Measurements from ENCODE around the gene CCDC83. TPM values are rescaled to one million over a fixed set of nuclear protein-coding genes. Genes with fewer than 3 reads are reported as not detected.

The CCDC83 gene
- total RNA-seq, 1 experiment from 2014 or later: not detected

- H3K4me3 ChIP-seq (ENCODE audit: low read depth, low read length): no peak overlapping the region
- CTCF ChIA-PET: no interaction called here
Observed at GRCh38 chr11:85903811-85904210, 48.6 kb downstream of the CCDC83 start.

GRCh38 chr11:85912414-85912813, 57.2 kb downstream of the CCDC83 start:
- Mint-ChIP-seq H3K4me1 (ENCODE audit: low read depth, unreplicated experiment) (no peaks in the 10 kb centered on the region), H3K36me3 (ENCODE audit: insufficient read depth, unreplicated experiment) (no peaks in the 10 kb centered on the region), H3K4me3 (ENCODE audit: unreplicated experiment) (no peak overlapping the region), H3K27ac (ENCODE audit: unreplicated experiment) (no peak overlapping the region), H3K27me3 (ENCODE audit: insufficient read depth, unreplicated experiment) (no peaks in the 10 kb centered on the region), H3K9me3 (ENCODE audit: unreplicated experiment) (no peaks in the 10 kb centered on the region)
- POLR2A ChIA-PET: no interaction called here
- Histone ChIP-seq H3K27me3 (replicated peaks; ENCODE audit: control insufficient read depth, insufficient read depth, low read length) (no peaks in the 10 kb centered on the region), H3K4me1 (no peaks in the 10 kb centered on the region), H3K9me3 (no peaks in the 10 kb centered on the region), H3K36me3 (ENCODE audit: control insufficient read depth, insufficient read depth, low read length) (no peaks in the 10 kb centered on the region), H3K4me3 (ENCODE audit: low read depth, low read length) (no peak overlapping the region)
- CTCF ChIA-PET: no interaction called here
- DNase-seq: no peak
- no TSS peak for BruUV-seq (replicated peaks)
- intact Hi-C loops (cut with micrococcal nuclease; ENCODE audit: unreplicated experiment): no loop called here
- TF ChIP-seq, protein P1, sequence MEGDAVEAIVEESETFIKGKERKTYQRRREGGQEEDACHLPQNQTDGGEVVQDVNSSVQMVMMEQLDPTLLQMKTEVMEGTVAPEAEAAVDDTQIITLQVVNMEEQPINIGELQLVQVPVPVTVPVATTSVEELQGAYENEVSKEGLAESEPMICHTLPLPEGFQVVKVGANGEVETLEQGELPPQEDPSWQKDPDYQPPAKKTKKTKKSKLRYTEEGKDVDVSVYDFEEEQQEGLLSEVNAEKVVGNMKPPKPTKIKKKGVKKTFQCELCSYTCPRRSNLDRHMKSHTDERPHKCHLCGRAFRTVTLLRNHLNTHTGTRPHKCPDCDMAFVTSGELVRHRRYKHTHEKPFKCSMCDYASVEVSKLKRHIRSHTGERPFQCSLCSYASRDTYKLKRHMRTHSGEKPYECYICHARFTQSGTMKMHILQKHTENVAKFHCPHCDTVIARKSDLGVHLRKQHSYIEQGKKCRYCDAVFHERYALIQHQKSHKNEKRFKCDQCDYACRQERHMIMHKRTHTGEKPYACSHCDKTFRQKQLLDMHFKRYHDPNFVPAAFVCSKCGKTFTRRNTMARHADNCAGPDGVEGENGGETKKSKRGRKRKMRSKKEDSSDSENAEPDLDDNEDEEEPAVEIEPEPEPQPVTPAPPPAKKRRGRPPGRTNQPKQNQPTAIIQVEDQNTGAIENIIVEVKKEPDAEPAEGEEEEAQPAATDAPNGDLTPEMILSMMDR (IDR thresholded peaks at IDR 0.05; ENCODE audit: insufficient read depth in 1 of 2, low read depth in 1 of 2, low read length in 1 of 2, severe bottlenecking in 1 of 2, unreplicated experiment in 1 of 2): no peak

More at GRCh38 chr11:85903811-85904210, 48.6 kb downstream of the CCDC83 start:
- H3K36me3 Mint-ChIP-seq (ENCODE audit: insufficient read depth, unreplicated experiment): no peaks in the 10 kb centered on the region
- DNase-seq: no peak
- intact Hi-C loops (cut with micrococcal nuclease; ENCODE audit: unreplicated experiment): loop anchor here (1.0 kb wide), 1 partner anchor 28 kb away; no protein-coding TSS in a partner anchor
- POLR2A ChIA-PET: no interaction called here
- no peaks in the 10 kb centered on the region for H3K9me3 Mint-ChIP-seq (ENCODE audit: unreplicated experiment)
- Histone ChIP-seq H3K9me3 (no peaks in the 10 kb centered on the region), H3K27me3 (replicated peaks; ENCODE audit: control insufficient read depth, insufficient read depth, low read length) (no peaks in the 10 kb centered on the region), H3K36me3 (ENCODE audit: control insufficient read depth, insufficient read depth, low read length) (no peaks in the 10 kb centered on the region), H3K4me1 (no peaks in the 10 kb centered on the region)
- TF ChIP-seq, protein P1 (IDR thresholded peaks at IDR 0.05; ENCODE audit: insufficient read depth in 1 of 2, low read depth in 1 of 2, low read length in 1 of 2, severe bottlenecking in 1 of 2, unreplicated experiment in 1 of 2): no peak
- H3K4me3 Mint-ChIP-seq (ENCODE audit: unreplicated experiment): no peak overlapping the region
- no peak overlapping the region for H3K27ac Mint-ChIP-seq (ENCODE audit: unreplicated experiment)
- no peaks in the 10 kb centered on the region for H3K27me3 Mint-ChIP-seq (ENCODE audit: insufficient read depth, unreplicated experiment)
- BruUV-seq (replicated peaks): no TSS peak
- H3K4me1 Mint-ChIP-seq (ENCODE audit: low read depth, unreplicated experiment): no peaks in the 10 kb centered on the region

- H3K36me3 Mint-ChIP-seq (ENCODE audit: insufficient read depth, unreplicated experiment): no peaks in the 10 kb centered on the region
Observed at GRCh38 chr11:85913513-85913912, 58.3 kb downstream of the CCDC83 start.

More at GRCh38 chr11:85913513-85913912, 58.3 kb downstream of the CCDC83 start:
- H3K9me3 ChIP-seq: no peaks in the 10 kb centered on the region
- H3K9me3 Mint-ChIP-seq (ENCODE audit: unreplicated experiment): no peaks in the 10 kb centered on the region
- TF ChIP-seq, protein P1 (IDR thresholded peaks at IDR 0.05; ENCODE audit: insufficient read depth in 1 of 2, low read depth in 1 of 2, low read length in 1 of 2, severe bottlenecking in 1 of 2, unreplicated experiment in 1 of 2): no peak
- no peaks in the 10 kb centered on the region for H3K27me3 ChIP-seq (replicated peaks; ENCODE audit: control insufficient read depth, insufficient read depth, low read length)
- no TSS peak for BruUV-seq (replicated peaks)
- H3K27ac Mint-ChIP-seq (ENCODE audit: unreplicated experiment): no peak overlapping the region
- H3K4me3 Mint-ChIP-seq (ENCODE audit: unreplicated experiment): no peak overlapping the region
- no peak overlapping the region for H3K4me3 ChIP-seq (ENCODE audit: low read depth, low read length)
- intact Hi-C loops (cut with micrococcal nuclease; ENCODE audit: unreplicated experiment): no loop called here
- no peaks in the 10 kb centered on the region for H3K36me3 ChIP-seq (ENCODE audit: control insufficient read depth, insufficient read depth, low read length)
- H3K4me1 ChIP-seq: no peaks in the 10 kb centered on the region
- no peaks in the 10 kb centered on the region for H3K27me3 Mint-ChIP-seq (ENCODE audit: insufficient read depth, unreplicated experiment)
- ChIA-PET POLR2A (no interaction called here), CTCF (no interaction called here)
- DNase-seq: no peak
- peaks cover 3% of the 10 kb centered on the region for H3K4me1 Mint-ChIP-seq (ENCODE audit: low read depth, unreplicated experiment)

Measured in Caco-2 (cell line).